Thyroid gland (tissue), 4 donors: ENCODE data around the gene GALNT3. TPM values are rescaled to one million over a fixed set of nuclear protein-coding genes. Genes with fewer than 3 reads are reported as not detected.

Experiments used
- DNase-seq, 2 donors: peaks; one replicate each; pipeline ENCODE4 v3.0.0-alpha.2; 2019
- H3K27ac ChIP-seq, 3 donors: fragments of 200-600 bp; sonication (generic); 1 replicate in 2 of 3; 2 replicates in 1 of 3; pipeline ENCODE4 v1.5.1; 2016 to 2019; ENCODE audit warnings: mild to moderate bottlenecking in 1 of 3, moderate library complexity in 1 of 3
- H3K27me3 ChIP-seq: fragments of 200-600 bp; sonication (generic); one replicate; pipeline ENCODE4 v1.5.1; 2019
- H3K36me3 ChIP-seq, 2 donors: fragments of 200-600 bp; sonication (generic); one replicate each; pipeline ENCODE4 v1.5.1; 2016 to 2019
- H3K4me1 ChIP-seq, 2 donors: fragments of 200-600 bp; sonication (generic); one replicate each; pipeline ENCODE4 v1.5.1; 2017 to 2019
- H3K4me3 ChIP-seq, 3 donors: fragments of 200-600 bp; sonication (generic); replicated peaks in 1 of 3; 1 replicate in 2 of 3; 2 replicates in 1 of 3; pipeline ENCODE4 v1.5.1; 2016; ENCODE audit warnings: mild to moderate bottlenecking in 1 of 3
- H3K9me3 ChIP-seq: fragments of 200-600 bp; sonication (generic); one replicate; pipeline ENCODE4 v1.5.1; 2017
- CTCF ChIP-seq, 6 experiments: fragments of 200-600 bp in 3 of 6; fragments of 450-650 bp in 3 of 6; sonication (generic) in 3 of 6; IDR thresholded peaks; one replicate each; pipeline ENCODE4 v1.5.1; 2016 to 2019; ENCODE audit warnings: antibody characterized with exemption in 6 of 6, mild to moderate bottlenecking in 2 of 6, inconsistent platforms in 1 of 6, moderate library complexity in 1 of 6
- POLR2A ChIP-seq, 2 donors: fragments of 450-650 bp; IDR thresholded peaks; one replicate each; pipeline ENCODE4 v1.6.1; 2017; ENCODE audit warnings: antibody characterized with exemption in 2 of 2, mild to moderate bottlenecking in 2 of 2, moderate library complexity in 1 of 2
- WGBS, 2 donors: methylation state at CpG; one replicate each; pipeline ENCODE4 v1.1.5; 2017; 5-methylcytosine and 5-hydroxymethylcytosine counted together
- intact Hi-C: fragments of 100-400 bp; cut with DNase I; formaldehyde crosslinking; loops from one replicate; pipeline ENCODE4 v1.15.1; 2023
- total RNA-seq, 4 donors: library from RNA; depleted of rRNA; stranded (reverse); fragments of >200 nt; gene quantifications; one replicate each; pipeline ENCODE4 v1.2.3, GENCODE V29; 2016

GALNT3 gene
- total RNA-seq, 4 donors from 2014 or later: 48.8 to 78.5 (median 59.2) TPM

- no peak overlapping the region for H3K4me3 ChIP-seq
- no peaks in the 10 kb centered on the region for H3K9me3 ChIP-seq
- TF ChIP-seq CTCF (IDR thresholded peaks at IDR 0.05) (no peak), POLR2A (IDR thresholded peaks at IDR 0.05) (no peak)
- no peaks in the 10 kb centered on the region for H3K36me3 ChIP-seq
- no peaks in the 10 kb centered on the region for H3K4me1 ChIP-seq
- no peaks in the 10 kb centered on the region for H3K27me3 ChIP-seq
- intact Hi-C loops: no loop called here
- no peak overlapping the region for H3K27ac ChIP-seq
- DNase-seq: no peak
- 92 to 100% methylated on average over 1 of the region's 1 CpG for WGBS, 2 donors
Observed at GRCh38 chr2:165811592-165812370, 17.7 kb upstream of the GALNT3 start.

- no peaks in the 10 kb centered on the region for H3K27me3 ChIP-seq
- no peak overlapping the region for H3K27ac ChIP-seq
- TF ChIP-seq POLR2A (IDR thresholded peaks at IDR 0.05): no peak
- no peak for TF ChIP-seq CTCF (IDR thresholded peaks at IDR 0.05)
- intact Hi-C loops: no loop called here
- no peaks in the 10 kb centered on the region for H3K36me3 ChIP-seq
- 87 to 96% methylated on average over 9 of the region's 9 CpGs for WGBS, 2 donors
- H3K9me3 ChIP-seq: no peaks in the 10 kb centered on the region
- DNase-seq: no peak
- H3K4me3 ChIP-seq: no peak overlapping the region
- no peaks in the 10 kb centered on the region for H3K4me1 ChIP-seq
Observed at GRCh38 chr2:165810418-165810817, 16.4 kb upstream of the GALNT3 start.

DNA sequence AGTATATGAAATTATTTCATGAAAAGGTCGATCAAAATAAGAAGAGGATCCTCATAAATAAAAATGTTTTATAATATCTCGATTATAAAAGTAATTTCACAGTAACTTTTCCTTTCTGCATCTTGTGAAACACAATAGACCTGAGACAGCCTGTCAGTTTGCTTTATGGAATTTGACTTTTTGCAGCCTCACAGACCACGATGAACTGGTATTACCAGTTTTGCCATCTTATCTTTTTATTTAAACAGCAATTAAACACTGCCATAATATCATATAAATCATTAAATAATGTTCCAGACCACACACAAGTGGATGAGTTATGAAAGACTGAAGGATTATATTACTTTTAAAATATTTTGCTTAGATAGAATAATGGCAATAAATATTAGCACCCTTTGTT is 10.7 kb upstream of the GALNT3 start:
- H3K36me3 ChIP-seq: no peaks in the 10 kb centered on the region
- H3K27me3 ChIP-seq: no peaks in the 10 kb centered on the region
- no peaks in the 10 kb centered on the region for H3K4me1 ChIP-seq
- H3K27ac ChIP-seq: no peak overlapping the region
- TF ChIP-seq POLR2A (IDR thresholded peaks at IDR 0.05): no peak
- TF ChIP-seq CTCF (IDR thresholded peaks at IDR 0.05): no peak
- WGBS, 2 donors: 68 to 69% methylated on average over 3 of the region's 3 CpGs
- intact Hi-C loops: no loop called here
- no peak for DNase-seq
- H3K4me3 ChIP-seq: no peak overlapping the region
- H3K9me3 ChIP-seq: no peaks in the 10 kb centered on the region

GRCh38 chr2:165803123-165803760 is 9.2 kb upstream of the GALNT3 start:
- Histone ChIP-seq H3K27me3 (no peaks in the 10 kb centered on the region), H3K27ac (no peak overlapping the region), H3K9me3 (no peaks in the 10 kb centered on the region), H3K4me3 (no peak overlapping the region), H3K4me1 (no peaks in the 10 kb centered on the region), H3K36me3 (no peaks in the 10 kb centered on the region)
- intact Hi-C loops: no loop called here
- TF ChIP-seq POLR2A (IDR thresholded peaks at IDR 0.05): no peak
- TF ChIP-seq CTCF (IDR thresholded peaks at IDR 0.05): no peak
- DNase-seq: no peak
- 77 to 94% methylated on average over 4 of the region's 4 CpGs for WGBS, 2 donors

- Histone ChIP-seq H3K4me1 (no peaks in the 10 kb centered on the region), H3K27me3 (no peaks in the 10 kb centered on the region), H3K27ac (no peak overlapping the region), H3K36me3 (no peaks in the 10 kb centered on the region), H3K9me3 (no peaks in the 10 kb centered on the region), H3K4me3 (no peak overlapping the region)
- intact Hi-C loops: no loop called here
- TF ChIP-seq CTCF (IDR thresholded peaks at IDR 0.05) (no peak), POLR2A (IDR thresholded peaks at IDR 0.05) (no peak)
- WGBS, 2 donors: 82 to 83% methylated on average over 3 of the region's 3 CpGs
- peak in 1 of 2 donors; percentile 17 for DNase-seq
Observed at GRCh38 chr2:165801176-165801575, 7.1 kb upstream of the GALNT3 start.
